Vagina (tissue), 2 donors: ENCODE data around the gene TBC1D4. TPM values are rescaled to one million over a fixed set of nuclear protein-coding genes. Genes with fewer than 3 reads are reported as not detected.

ENCODE experiments used
- DNase-seq, 2 donors: peaks; one replicate each; pipeline ENCODE4 v3.0.0-alpha.2; 2017; ENCODE audit errors: extremely low spot score in 2 of 2
- H3K27ac ChIP-seq: fragments of 200-600 bp; sonication (generic); one replicate; pipeline ENCODE4 v1.5.1; 2019
- H3K27me3 ChIP-seq: fragments of 200-600 bp; sonication (generic); one replicate; pipeline ENCODE4 v1.5.1; 2019
- H3K36me3 ChIP-seq, 2 donors: fragments of 200-600 bp; sonication (generic); one replicate each; pipeline ENCODE4 v1.5.1; 2017 to 2019
- H3K4me1 ChIP-seq: fragments of 200-600 bp; sonication (generic); one replicate; pipeline ENCODE4 v1.5.1; 2019
- H3K4me3 ChIP-seq, 2 donors: fragments of 200-600 bp; sonication (generic); 1 replicate in 1 of 2; 2 replicates in 1 of 2; pipeline ENCODE4 v1.5.1; 2016 to 2019
- H3K9me3 ChIP-seq: fragments of 200-600 bp; sonication (generic); one replicate; pipeline ENCODE4 v1.5.1; 2019
- POLR2A ChIP-seq, 2 donors: fragments of 450-650 bp; IDR thresholded peaks; one replicate each; pipeline ENCODE4 v1.6.1; 2017; ENCODE audit warnings: antibody characterized with exemption in 2 of 2, mild to moderate bottlenecking in 2 of 2, moderate library complexity in 2 of 2
- POLR2AphosphoS5 ChIP-seq, 2 donors: sonication (generic); formaldehyde crosslinking; IDR thresholded peaks; one replicate each; pipeline ENCODE4 v1.9.0; 2017; ENCODE audit warnings: antibody characterized with exemption in 2 of 2, mild to moderate bottlenecking in 2 of 2, low read depth in 1 of 2; ENCODE audit not compliant: insufficient read depth in 1 of 2
- intact Hi-C: fragments of 100-400 bp; cut with DNase I; formaldehyde crosslinking; loops from one replicate; pipeline ENCODE4 v1.15.1; 2023
- total RNA-seq: library from RNA; depleted of rRNA; stranded (reverse); fragments of >200 nt; gene quantifications from one replicate; pipeline ENCODE4 v1.2.3, GENCODE V29; 2016
- TF ChIP-seq, protein P1 (sequence below), 3 experiments: fragments of 450-650 bp in 2 of 3; fragments of 200-600 bp in 1 of 3; sonication (generic) in 1 of 3; IDR thresholded peaks; one replicate each; pipeline ENCODE4 v1.5.1; 2017 to 2019; ENCODE audit warnings: antibody characterized with exemption in 3 of 3, mild to moderate bottlenecking in 2 of 3, moderate library complexity in 2 of 3

The TBC1D4 gene
- total RNA-seq, 1 donor from 2014 or later: 25.0 TPM

DNA sequence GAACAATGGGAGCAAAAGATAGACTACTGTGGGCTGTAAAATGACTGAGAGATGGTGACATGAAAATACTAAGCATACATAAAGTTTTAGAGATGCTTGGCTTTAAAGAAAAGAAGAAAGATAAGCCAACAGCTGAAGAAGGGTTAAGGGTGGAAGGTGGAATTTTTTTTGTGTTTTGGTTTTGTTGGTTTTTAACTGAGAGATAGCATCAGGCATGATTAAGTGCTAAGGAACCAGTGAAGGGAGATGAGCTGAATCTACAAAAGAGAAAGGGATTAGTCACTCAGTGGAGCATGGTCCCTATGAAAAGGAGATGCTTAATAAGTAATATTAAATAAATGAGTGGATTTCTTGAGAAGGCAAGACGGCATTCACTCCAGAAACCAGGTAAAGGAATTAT is 12.5 kb upstream of the TBC1D4 start:
- Histone ChIP-seq H3K9me3 (no peaks in the 10 kb centered on the region), H3K36me3 (no peaks in the 10 kb centered on the region), H3K27ac (no peak overlapping the region), H3K4me1 (no peaks in the 10 kb centered on the region), H3K4me3 (no peak overlapping the region), H3K27me3 (no peaks in the 10 kb centered on the region)
- no peak for TF ChIP-seq POLR2AphosphoS5 (IDR thresholded peaks at IDR 0.05; ENCODE audit: insufficient read depth in 1 of 2, low read depth in 1 of 2)
- no peak for TF ChIP-seq POLR2A (IDR thresholded peaks at IDR 0.05)
- TF ChIP-seq, protein P1, sequence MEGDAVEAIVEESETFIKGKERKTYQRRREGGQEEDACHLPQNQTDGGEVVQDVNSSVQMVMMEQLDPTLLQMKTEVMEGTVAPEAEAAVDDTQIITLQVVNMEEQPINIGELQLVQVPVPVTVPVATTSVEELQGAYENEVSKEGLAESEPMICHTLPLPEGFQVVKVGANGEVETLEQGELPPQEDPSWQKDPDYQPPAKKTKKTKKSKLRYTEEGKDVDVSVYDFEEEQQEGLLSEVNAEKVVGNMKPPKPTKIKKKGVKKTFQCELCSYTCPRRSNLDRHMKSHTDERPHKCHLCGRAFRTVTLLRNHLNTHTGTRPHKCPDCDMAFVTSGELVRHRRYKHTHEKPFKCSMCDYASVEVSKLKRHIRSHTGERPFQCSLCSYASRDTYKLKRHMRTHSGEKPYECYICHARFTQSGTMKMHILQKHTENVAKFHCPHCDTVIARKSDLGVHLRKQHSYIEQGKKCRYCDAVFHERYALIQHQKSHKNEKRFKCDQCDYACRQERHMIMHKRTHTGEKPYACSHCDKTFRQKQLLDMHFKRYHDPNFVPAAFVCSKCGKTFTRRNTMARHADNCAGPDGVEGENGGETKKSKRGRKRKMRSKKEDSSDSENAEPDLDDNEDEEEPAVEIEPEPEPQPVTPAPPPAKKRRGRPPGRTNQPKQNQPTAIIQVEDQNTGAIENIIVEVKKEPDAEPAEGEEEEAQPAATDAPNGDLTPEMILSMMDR (IDR thresholded peaks at IDR 0.05): no peak
- DNase-seq: no peak
- intact Hi-C loops: no loop called here

DNA sequence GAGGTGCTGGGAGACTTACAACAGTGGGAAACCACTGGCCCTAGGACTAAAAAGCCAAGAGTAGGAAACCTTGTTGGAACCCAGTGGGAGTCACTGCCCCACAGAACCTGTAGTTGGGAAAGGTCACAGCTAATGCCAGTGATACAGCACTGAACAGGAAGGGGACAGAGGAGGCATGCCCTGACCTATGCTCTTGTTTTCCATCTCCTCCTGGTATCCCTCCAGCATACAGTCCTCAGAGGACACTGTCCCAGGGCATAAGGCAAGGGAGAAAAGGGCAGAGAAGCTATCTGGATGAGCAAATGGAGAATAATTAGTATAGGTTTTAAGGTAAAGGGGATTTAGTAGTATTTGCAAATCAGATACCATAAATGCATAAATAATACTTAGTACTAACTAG is 11.2 kb upstream of the TBC1D4 start:
- intact Hi-C loops: no loop called here
- DNase-seq: no peak
- TF ChIP-seq, protein P1 (IDR thresholded peaks at IDR 0.05): no peak
- TF ChIP-seq POLR2A (IDR thresholded peaks at IDR 0.05) (no peak), POLR2AphosphoS5 (IDR thresholded peaks at IDR 0.05; ENCODE audit: insufficient read depth in 1 of 2, low read depth in 1 of 2) (no peak)

DNA sequence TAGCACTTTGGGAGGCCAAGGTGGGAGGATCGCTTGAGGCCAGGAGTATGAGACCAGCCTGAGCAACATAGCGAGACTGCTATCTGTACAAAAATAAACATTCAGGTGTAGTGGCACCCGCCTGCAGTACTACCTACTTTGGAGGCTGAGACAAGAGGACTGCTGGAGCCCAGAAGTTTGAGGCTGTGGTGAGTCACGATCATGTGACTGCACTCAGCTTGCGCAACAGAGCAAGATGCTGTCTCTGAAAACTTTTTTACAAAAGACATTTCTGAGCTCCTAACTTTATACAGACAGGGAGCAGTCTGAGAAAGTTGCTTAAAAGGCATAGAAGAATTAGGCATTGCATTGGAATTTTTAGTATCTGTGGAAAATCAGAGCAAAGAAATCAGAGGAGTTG is 10.4 kb upstream of the TBC1D4 start:
- DNase-seq: no peak
- Histone ChIP-seq H3K9me3 (no peaks in the 10 kb centered on the region), H3K27me3 (no peaks in the 10 kb centered on the region), H3K4me3 (no peak overlapping the region), H3K27ac (no peak overlapping the region), H3K36me3 (no peaks in the 10 kb centered on the region), H3K4me1 (no peaks in the 10 kb centered on the region)
- intact Hi-C loops: no loop called here
- TF ChIP-seq POLR2A (IDR thresholded peaks at IDR 0.05) (no peak), POLR2AphosphoS5 (IDR thresholded peaks at IDR 0.05; ENCODE audit: insufficient read depth in 1 of 2, low read depth in 1 of 2) (no peak)
- TF ChIP-seq, protein P1 (IDR thresholded peaks at IDR 0.05): no peak

More for the DNA sequence above, 11.2 kb upstream of the TBC1D4 start:
- Histone ChIP-seq H3K27me3 (no peaks in the 10 kb centered on the region), H3K36me3 (no peaks in the 10 kb centered on the region), H3K4me3 (no peak overlapping the region), H3K27ac (no peak overlapping the region), H3K9me3 (no peaks in the 10 kb centered on the region), H3K4me1 (no peaks in the 10 kb centered on the region)

DNA sequence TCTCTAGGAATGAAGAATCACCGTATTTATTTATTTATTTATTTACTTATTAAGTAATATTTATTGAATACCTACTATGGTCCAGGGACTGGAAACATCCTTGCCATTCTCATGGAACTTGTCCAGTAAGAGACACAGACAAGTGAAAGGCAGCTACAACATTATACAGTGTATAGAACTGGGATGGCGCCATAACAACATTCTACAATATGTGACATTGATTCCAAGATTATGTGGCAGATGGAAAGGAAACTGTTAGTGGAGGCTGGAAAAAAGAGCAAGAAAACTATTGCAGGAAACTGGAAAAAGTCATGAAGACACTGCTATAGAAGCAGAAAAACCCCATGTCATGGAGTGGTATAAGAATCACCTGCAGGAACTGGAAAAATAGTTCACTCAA is 9.4 kb upstream of the TBC1D4 start:
- H3K4me1 ChIP-seq: no peaks in the 10 kb centered on the region
- H3K27ac ChIP-seq: no peak overlapping the region
- H3K36me3 ChIP-seq: no peaks in the 10 kb centered on the region
- H3K9me3 ChIP-seq: no peaks in the 10 kb centered on the region
- intact Hi-C loops: no loop called here
- DNase-seq: no peak
- H3K27me3 ChIP-seq: no peaks in the 10 kb centered on the region
- no peak overlapping the region for H3K4me3 ChIP-seq
- TF ChIP-seq POLR2AphosphoS5 (IDR thresholded peaks at IDR 0.05; ENCODE audit: insufficient read depth in 1 of 2, low read depth in 1 of 2): no peak
- TF ChIP-seq POLR2A (IDR thresholded peaks at IDR 0.05): no peak
- TF ChIP-seq, protein P1 (IDR thresholded peaks at IDR 0.05): no peak

DNA sequence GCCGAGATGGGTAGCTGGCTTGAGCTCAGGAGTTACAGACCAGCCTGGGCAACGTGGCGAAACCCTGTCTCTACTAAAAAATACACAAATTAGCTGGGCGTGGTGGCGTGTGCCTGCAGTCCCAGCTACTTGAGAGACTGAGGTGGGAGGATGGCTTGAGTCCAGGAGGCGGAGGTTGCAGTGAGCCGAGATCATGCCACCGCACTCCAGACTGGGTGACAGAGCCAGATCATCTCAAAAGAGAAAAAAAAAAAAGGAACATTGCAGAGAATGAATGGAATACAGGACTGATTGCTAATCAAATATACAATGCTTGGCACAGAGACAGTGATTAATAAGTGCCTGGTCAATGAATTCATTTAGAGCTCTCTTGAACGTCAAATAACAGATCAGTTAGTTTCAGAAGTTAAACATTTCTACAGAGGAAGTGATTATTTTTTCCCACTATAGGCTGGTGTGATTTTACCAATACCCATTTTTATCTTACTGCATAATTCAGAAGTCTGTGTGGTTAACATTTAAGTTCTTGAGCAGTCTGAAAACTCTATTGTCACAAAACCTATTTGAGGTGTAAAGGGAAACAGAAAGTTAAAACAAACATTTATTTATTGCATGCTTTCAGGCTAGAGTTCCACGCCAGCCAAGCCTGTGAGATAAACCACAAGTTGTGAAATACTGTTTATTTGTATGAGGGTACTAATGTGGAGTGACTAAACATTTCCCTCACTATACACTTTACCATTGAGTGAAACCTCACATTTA is 7.7 kb upstream of the TBC1D4 start:
- intact Hi-C loops: no loop called here
- Histone ChIP-seq H3K36me3 (no peaks in the 10 kb centered on the region), H3K27me3 (no peaks in the 10 kb centered on the region), H3K27ac (no peak overlapping the region), H3K4me1 (no peaks in the 10 kb centered on the region), H3K9me3 (no peaks in the 10 kb centered on the region), H3K4me3 (no peak overlapping the region)
- TF ChIP-seq, protein P1 (IDR thresholded peaks at IDR 0.05): no peak
- no peak for TF ChIP-seq POLR2A (IDR thresholded peaks at IDR 0.05)
- no peak for TF ChIP-seq POLR2AphosphoS5 (IDR thresholded peaks at IDR 0.05; ENCODE audit: insufficient read depth in 1 of 2, low read depth in 1 of 2)
- DNase-seq: no peak
